ENCODE results near the gene C11orf98.

- TF ChIP-seq, protein P1, sequence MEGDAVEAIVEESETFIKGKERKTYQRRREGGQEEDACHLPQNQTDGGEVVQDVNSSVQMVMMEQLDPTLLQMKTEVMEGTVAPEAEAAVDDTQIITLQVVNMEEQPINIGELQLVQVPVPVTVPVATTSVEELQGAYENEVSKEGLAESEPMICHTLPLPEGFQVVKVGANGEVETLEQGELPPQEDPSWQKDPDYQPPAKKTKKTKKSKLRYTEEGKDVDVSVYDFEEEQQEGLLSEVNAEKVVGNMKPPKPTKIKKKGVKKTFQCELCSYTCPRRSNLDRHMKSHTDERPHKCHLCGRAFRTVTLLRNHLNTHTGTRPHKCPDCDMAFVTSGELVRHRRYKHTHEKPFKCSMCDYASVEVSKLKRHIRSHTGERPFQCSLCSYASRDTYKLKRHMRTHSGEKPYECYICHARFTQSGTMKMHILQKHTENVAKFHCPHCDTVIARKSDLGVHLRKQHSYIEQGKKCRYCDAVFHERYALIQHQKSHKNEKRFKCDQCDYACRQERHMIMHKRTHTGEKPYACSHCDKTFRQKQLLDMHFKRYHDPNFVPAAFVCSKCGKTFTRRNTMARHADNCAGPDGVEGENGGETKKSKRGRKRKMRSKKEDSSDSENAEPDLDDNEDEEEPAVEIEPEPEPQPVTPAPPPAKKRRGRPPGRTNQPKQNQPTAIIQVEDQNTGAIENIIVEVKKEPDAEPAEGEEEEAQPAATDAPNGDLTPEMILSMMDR (IDR thresholded peaks at IDR 0.05; ENCODE audit: insufficient read depth, low read length, poor library complexity, severe bottlenecking): no peak
- TF ChIP-seq EZH2phosphoT487 (conservative IDR thresholded peaks at IDR 0.05; ENCODE audit: low read length): no peak
Observed at GRCh38 chr11:62614275-62614674, 50.7 kb downstream of the C11orf98 start.
